ENCODE results near the gene FAM234B.

DNA sequence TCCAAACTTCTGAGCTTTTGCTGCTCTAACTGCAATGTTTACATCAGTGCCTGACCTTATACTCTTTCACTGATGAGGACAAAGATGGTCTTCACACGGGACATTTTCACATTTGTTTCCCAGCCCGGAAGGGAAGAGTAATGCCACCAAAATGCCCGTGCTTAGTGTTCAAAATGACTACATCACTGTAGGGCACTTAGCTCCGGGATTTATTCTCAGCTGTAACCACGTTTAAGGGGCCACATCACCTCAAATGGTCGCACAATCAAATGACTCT, 56.4 kb downstream of the FAM234B start:
- TF ChIP-seq, protein P1, sequence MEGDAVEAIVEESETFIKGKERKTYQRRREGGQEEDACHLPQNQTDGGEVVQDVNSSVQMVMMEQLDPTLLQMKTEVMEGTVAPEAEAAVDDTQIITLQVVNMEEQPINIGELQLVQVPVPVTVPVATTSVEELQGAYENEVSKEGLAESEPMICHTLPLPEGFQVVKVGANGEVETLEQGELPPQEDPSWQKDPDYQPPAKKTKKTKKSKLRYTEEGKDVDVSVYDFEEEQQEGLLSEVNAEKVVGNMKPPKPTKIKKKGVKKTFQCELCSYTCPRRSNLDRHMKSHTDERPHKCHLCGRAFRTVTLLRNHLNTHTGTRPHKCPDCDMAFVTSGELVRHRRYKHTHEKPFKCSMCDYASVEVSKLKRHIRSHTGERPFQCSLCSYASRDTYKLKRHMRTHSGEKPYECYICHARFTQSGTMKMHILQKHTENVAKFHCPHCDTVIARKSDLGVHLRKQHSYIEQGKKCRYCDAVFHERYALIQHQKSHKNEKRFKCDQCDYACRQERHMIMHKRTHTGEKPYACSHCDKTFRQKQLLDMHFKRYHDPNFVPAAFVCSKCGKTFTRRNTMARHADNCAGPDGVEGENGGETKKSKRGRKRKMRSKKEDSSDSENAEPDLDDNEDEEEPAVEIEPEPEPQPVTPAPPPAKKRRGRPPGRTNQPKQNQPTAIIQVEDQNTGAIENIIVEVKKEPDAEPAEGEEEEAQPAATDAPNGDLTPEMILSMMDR (IDR thresholded peaks at IDR 0.05; ENCODE audit: borderline replicate concordance, extremely low read depth, low read length, poor library complexity, severe bottlenecking), result no peak
- TF ChIP-seq EZH2 (IDR thresholded peaks at IDR 0.05; ENCODE audit: borderline replicate concordance, low read depth, low read length, severe bottlenecking), result no peak
